ENCODE measurements around the gene SCYL2. TPM values are rescaled to one million over a fixed set of nuclear protein-coding genes. Genes with fewer than 3 reads are reported as not detected.
"Not testable (repeated sequence)": the region's sequence is repeated elsewhere in the genome, so short reads cannot be mapped to it uniquely, and the experiment has no call there.

Gene SCYL2
- total RNA-seq, 1 donor from 2014 or later = 54.1 TPM

DNA sequence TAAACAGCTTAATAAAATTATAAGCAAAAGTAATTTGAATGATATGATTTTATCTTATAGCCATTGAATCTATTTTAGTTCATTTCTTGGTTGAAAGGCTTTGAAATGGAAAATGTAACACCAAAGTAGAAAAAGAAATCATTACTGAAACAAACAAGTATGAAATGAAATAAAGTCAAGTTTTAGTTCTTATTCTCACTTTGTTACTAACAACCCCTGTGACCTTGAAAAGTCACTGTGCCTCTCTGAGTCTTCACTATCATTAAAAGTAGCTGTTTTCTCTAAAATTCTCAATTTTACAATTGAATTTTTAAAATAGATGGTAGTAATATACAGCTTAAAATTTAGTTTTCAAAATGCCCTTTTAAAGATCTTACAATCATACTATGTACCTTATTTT lies 57.5 kb downstream of the SCYL2 start:
- no peak for DNase-seq

DNA sequence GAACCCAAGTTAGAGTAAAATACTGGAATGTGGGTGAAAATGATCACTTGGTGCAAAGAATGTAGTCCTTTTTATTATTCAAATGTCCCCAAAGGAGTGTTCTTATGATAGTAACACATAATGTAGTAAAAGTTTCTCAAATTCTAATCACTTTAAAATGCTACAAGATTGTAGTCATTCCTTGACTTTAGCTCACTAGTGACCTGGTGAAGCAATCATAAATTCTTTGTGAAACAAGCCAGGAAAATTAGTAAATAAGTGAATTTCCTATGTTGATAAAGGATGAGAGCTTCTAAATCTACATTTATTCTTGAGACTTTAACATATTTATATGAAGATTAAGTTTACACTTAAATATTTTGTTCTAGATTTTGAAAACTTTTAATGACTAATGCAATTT lies 59.2 kb downstream of the SCYL2 start:
- DNase-seq = no peak

DNA sequence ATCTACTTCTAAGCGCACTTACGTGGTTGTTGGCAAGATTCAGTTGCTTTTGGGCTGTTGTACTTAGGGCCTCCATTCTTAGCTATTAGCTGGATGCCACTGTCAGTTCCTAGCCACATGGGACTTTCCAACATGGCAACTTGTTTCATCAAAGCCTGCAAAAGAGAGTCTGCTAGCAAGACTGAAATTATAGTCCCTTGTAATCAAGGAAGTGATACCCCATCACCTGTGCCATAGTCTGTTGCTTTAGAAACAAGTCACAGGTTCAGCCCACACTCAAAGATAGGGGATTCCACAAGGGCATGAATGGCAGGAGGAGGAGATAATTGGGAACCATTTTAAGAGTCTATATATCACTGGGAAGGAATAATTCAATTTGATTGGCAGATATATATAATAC lies 62.8 kb downstream of the SCYL2 start:
- no peak for DNase-seq

DNA sequence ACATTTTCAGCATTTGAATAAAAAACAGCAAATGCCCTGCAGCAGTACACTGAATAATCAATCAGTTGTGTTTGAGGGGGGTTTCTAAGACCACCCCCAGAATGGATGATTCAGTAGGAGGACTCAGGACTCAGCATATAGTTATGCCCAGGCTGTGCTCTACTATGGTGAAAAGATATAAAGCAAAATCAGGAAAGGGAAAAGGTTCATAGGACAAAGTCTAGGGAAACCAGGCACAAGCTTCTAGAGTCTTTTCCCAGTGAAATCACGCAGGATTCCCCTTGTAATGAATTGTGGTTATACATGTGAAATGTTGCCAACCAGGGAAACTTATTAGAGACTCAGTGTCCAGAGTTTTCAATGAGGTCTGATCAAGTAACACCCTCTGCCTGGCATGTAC lies 64.9 kb downstream of the SCYL2 start:
- no peak for DNase-seq

DNA sequence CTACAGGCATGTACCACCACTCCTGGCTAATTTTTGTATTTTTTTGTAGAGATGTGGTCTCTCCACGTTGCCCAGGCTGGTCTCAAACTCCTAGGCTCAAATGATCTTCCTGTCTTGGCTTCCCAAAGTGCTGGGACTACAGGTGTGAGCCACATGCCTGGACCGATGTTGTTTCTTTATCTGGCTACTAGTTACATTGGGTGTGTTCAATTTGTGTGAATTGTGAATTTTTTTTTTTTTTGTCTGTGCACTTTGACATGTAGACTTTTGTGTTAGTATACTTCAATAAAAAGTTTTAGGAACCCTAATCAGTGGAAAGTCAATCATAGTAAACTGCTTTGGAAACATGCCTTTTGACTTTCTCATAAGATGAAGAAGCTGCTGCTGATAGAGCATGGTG lies 65.9 kb downstream of the SCYL2 start:
- no peak for DNase-seq

DNA sequence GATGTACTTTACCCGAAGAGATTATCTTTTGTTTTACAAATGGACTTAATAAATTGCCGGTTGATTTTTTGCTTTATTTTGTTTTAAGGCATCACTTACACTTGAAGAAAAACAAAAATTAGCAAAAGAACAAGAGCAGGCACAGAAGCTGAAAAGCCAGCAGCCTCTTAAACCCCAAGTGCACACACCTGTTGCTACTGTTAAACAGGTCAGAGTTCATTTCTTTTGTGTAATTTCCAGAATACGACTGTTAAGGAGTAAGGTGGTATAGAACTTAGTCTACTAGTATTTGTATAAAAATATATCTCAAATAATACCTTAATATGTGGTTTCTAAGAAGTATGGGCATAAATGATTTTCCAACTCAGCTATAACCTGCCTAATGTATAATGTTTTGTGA lies 70.3 kb downstream of the SCYL2 start:
- no peak for DNase-seq

DNA sequence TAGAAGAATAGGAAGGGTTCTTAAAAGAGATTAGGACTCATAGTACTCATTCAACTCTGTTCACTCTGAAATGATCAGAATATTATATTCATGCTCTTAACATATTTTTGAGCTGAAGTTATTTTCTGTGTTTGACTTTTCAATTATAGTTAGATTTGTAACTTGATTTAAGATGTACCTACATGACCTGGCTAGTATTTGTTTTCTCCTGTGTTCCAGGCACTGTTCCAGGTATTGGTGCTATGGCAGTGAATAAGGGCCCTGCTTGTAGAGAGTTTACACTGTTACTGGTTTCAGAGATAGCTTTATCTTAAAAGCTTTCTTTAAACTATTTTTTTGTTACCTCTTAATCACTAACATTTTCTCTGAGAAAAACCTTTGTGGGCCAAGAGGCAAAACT lies 70.8 kb downstream of the SCYL2 start:
- DNase-seq = no peak

DNA sequence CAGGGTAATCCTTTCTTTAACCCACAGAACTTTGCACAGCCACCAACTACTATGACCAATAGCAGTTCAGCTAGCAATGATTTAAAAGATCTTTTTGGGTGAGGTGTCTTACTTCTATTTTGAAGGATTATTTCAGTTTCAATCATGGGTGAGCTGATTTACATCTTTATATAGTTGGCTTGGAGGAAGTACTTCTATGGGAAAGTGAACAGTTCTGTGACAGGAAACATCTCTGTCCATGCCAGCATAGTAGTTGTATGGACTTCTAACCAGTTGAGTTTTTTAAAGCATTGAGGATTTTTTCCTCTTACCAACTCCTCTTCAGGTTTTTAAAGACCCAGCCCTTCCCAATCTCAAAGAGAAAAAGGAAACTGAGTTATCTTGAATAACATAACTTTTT lies 72.1 kb downstream of the SCYL2 start:
- DNase-seq = no peak

DNA sequence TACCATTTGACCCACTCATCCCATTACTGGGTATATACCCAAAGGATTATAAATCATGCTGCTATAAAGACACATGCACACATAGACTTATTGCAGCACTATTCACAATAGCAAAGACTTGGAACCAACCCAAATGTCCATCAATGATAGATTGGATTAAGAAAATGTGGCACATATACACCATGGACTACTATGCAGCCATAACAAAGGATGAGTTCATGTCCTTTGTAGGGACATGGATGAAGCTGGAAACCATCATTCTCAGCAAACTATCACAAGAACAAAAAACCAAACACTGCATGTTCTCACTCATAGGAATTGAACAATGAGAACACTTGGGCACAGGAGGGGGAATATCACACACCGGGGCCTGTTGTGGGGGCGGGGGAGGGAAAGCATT lies 75.9 kb downstream of the SCYL2 start:
- not testable (repeated sequence) for DNase-seq

DNA sequence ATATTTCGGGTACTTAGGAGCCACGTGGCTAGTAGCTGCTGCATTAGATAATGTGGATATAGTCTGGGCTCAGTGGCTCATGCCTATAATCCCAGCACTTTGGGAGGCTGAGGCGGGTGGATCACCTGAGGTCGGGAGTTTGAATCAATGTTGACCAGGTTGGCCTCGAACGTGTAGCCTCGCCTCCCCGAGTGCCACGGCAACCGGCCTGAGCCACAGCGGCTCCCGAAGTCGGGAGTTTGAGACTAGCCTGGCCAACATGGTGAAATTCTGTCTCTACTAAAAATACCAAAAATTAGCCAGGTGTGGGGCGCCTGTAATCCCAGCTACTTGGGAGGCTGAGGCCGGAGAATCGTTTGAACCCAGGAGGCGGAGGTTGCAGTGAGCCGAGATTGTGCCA lies 77.4 kb downstream of the SCYL2 start:
- not testable (repeated sequence) for DNase-seq

DNA sequence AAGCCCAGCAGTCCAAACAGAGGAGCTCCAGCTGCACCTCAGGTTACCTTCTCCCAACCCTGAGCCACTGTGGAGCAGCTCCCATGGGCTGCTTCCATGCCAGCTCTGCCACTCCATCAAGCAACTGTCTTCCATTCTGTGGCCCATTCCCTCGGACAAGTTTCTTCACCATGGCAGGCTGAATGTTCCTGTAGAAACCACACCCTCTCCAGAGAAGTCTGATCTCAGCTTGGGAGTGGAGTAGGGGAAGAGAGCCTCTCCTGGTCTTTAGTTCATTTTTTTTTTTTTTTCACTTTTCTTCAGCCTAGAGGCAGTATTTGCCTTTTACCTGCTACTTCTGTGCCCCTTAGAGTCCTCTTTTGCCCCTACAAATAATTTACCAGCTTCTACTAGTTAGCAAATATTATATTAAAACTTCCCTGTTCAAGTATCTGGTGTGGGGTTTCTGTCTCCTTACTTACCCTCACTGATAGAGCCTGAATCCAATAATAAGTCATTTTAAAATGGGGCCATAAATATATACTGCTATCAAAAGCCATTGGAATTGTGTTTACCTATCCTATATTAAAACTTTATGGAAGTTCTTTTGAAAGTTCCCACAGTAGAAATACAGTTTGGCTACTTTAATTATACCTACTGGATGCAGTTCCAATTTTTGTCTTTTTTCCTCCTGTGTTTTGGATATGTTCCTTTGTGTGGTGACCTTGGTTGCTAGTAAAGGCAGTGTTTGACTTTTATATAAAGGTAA lies 78.2 kb downstream of the SCYL2 start:
- no peak for DNase-seq

DNA sequence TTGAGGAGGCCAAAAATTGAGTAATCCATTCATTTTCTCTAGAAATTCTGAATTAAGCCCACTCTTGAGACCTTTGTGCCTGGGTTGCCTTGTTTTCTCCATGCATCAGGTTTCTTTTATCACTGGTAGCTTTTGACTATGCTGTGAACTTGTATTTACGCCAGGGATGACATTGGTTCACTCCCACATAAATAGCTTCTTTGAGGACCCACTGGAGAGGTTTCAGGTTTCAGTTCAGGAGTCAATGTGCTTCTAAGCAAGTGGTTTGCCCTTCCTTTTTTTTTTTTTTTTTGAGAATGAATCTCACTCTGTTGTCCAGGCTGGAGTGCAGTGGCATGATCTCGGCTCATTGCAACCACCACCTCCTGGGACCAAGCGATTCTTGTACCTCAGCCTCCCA lies 79.7 kb downstream of the SCYL2 start:
- DNase-seq = no peak

DNA sequence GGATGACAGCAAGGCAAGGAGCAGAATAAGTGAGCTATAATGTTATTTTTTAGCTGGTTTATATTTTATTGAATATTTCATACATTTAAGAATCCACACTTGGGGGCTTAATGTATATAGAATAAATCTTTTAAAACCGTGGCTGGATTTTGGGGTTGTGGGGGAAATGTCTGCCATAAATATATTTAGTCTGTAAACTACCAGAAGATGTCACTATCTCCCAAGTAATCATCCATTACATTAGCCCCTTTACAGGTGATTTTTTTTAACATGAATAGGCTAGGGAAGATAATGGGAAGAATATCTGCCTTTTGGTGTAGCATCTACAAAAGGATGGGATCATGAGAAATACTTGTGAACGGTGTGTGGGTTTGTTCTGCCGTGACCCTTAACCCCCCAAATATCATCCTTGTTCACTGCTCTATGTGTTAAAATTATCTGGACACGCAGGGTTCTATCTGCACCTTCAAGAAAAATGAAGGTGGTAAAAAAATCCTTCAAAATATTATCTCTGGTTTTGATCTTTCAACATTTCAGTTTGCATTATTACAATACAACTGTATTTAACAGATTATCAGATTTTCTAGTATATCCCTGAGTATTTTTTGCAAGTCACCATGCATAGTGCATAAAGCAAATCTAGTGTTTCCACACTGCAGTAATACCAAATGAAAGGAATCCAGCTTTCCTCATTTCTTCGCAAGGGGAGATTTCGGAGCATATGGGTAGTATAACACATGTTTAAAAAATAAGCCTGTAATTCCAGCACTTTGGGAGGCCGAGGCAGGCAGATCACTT lies 81.9 kb downstream of the SCYL2 start:
- no peak for DNase-seq

DNA sequence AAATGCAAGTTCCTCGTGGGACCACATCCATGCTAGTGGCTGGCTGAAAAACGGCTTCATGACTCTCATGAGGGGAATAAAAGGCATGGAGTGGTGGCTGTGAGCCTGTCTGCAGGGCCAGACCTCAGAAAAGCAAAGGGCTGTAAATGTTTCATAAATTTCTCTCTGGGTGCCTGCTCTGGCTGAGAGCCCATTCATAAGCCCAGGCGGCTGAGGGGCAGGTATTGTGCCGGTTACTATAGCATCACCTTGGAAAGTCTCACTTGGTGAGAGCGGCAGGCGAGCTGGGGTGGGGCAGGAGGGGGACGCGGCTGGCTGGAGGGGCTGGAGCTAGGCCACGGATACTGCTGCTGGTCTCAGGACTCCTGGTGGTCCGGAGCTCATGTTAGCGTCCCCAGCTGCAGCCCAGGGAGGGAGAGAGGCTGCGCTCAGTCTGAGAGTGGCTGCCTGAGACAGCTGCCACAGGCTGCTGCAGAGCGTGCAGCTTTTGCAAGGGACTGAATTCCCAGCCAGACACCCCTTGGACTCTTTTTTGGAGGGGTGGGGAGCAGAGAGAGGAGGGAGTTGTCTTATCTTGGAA lies 89.8 kb downstream of the SCYL2 start, which contains the start of gene SLC17A8:
SLC17A8 (plus strand) TSS at position 431 of the 580 bp plus-strand sequence. CDS start 318 bp downstream, outside the sequence.
- DNase-seq = no peak

DNA sequence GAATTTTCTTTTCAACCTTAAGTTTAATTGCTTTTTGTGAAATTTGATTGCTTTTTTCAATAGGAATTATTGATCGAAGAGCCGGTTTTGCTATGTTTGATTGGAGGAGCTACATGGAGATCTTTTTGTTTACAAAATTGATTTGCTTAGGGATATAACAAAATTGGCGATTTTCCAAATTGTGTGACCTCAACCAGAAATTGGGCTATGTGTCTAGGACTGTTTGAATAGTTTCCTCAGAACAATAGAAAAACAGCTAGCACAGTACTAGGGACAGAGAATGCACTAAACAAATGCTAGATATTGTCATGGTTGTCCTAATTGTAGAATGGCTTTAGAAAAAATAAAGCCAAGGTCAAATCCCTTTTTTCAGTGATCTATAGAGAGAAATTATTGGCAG lies 92.3 kb downstream of the SCYL2 start:
- DNase-seq = no peak

DNA sequence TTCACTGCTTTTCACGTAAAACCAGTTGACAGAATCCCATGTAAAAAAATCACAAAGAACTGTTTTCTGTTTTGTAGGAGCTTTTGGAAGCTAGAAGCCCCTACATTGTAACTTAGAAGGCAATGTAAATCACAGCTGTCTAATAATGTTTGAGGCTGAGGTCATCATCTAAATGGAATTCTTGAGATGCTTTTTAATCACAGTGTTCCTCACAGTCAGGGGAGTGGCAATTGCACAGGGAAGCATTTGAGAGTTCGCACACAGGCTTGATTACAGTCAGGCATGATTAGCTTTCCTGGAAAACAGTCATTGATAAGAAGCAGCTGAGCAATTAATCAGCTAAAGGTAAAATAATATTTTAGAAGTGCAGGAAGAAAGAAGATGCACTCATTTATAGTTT lies 92.8 kb downstream of the SCYL2 start:
- peak; percentile 27 for DNase-seq

DNA sequence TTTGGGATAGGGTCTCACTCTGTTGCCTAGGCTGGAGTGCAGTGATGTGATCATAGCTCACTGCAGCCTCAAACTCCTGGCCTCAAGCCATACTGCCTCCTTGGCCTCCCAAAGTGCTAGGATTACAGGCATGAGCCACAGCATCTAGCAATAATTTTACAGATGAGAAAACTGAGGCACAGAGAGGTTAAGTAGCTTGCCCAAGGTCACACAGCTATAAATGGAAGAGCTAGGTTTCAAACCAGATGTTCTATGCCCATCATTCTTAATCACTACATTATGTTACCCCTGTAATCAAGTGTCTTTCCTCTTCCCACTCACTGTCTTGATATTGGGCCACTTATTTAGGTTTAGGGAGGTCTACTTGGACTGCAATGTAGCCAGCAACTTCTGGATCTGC lies 93.5 kb downstream of the SCYL2 start:
- no peak for DNase-seq

DNA sequence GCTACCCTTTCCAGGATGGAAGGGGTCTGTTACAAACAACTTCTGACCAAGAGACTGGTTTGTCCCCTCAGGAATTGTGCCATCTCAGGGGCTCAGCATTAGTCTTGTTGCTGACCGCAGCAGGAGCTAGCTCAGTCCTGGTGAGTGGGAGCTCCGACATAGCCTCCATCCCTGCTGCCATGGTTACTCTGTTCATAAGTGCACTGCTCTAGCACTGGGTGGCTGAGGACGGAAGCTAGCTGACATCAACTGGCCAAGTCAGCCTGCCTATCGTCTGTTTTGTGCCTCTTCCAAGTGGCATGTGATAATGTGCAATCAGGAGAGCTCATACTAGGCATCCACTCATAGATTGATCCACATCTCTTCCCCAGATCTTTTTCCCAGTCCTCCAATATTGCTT lies 97.3 kb downstream of the SCYL2 start:
- no peak for DNase-seq

DNA sequence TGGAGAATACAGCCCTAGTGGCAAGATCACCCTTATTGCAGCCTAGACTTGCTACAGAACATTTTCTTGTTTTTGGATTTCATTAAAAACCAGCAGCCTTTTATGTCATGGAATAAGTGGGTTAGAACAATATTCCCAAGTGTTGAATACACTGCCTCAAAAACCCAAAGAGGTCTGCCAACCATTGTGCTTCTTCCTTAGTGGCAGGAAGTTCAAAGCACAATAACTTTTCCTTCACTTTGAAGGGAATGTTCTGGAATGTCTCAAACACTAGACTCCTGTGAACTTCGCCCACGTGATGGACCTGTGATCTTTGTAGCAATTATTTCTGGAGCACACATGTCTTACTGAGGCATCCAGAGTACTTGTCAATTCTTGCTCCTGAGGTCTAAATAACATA lies 98.4 kb downstream of the SCYL2 start:
- DNase-seq = no peak

DNA sequence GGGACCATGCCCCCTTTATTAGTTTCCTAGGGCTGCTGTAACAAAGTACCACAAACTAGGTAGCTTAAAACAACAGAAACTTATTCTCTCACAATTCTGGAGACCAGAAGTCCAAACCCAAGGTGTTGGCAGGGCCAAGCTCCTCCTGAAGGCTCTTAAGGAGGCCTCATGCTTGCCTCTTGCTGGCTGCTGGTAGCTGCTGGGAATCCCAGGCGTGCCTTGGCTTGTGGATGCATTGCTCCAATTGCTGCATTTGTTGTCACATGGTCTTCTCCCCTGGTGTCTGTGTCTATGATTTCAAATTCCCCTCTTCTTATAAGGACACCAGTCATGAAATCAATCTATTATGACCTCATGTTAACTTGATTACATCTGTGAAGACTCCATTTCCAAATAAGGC lies 101.1 kb downstream of the SCYL2 start:
- DNase-seq = no peak

DNA sequence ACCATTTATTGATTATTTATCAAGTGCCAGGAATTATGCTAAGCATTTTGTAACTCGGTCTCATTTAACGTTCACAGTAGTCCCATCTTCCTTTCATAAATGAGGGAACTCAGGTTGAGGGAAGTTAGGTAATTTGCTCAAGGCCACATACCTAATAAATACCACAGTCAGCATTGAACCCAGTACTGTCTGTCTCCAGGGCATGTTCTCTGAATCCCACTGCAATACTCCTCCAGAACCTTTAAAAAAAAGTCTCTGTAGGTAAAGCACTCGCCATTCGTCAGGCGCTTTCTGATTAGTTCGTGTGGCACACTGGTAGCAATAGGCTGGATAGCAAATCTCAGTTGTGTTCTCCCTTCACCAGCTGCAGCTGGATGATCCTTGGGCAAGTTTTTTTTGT lies 104.2 kb downstream of the SCYL2 start:
- no peak for DNase-seq

DNA sequence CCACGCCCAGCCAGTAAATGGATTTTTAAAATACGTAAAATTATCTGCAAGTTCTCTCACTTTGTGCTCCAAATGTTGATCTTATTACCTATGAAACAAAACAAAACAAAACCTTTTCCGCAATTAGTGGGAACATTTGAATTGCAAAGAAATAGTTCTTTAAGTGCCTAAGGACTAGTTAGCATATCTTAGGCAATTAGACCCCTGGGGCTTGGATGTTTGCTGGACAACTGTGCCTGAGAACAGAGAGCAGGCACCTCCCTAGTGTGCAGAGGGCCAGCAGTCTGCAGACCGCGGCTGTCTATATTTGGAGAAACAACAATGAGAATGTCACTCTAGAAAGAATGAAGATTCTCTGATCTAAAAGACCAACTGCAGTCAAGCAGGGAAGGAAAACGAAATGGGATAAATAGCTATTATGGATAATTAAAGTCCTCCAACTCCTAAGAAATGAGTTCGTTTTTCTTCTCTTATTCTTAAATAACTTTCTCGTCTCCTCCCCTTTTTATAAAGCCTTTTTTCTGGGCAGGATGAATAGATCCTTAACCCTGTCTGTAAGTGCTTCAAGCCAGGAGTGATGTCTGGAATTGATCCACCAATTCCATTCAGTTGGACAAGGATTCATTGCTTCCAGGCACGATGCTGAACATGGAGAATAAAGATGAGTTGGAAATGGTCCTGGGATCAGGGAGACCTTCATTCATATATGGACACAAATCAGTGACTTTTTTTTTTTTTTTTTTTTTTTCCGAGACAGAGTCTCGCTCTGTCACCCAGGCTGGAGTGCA lies 106.1 kb downstream of the SCYL2 start:
- DNase-seq = no peak
